Metanephros (tissue), 2 donors: ENCODE data around the gene TTC13. TPM values are rescaled to one million over a fixed set of nuclear protein-coding genes. Genes with fewer than 3 reads are reported as not detected.

Source experiments
- small RNA-seq: library from RNA; depleted of rRNA; stranded (forward); fragments of <200 nt; gene quantifications from one replicate; pipeline ENCODE3, GENCODE V24; 2014; ENCODE audit warnings: low replicate concordance
- total RNA-seq: library from RNA; depleted of rRNA; stranded (reverse); fragments of >200 nt; gene quantifications from one replicate; pipeline ENCODE4 v1.2.3, GENCODE V29; 2014

TTC13 gene
- 15.1 TPM for total RNA-seq

DNA sequence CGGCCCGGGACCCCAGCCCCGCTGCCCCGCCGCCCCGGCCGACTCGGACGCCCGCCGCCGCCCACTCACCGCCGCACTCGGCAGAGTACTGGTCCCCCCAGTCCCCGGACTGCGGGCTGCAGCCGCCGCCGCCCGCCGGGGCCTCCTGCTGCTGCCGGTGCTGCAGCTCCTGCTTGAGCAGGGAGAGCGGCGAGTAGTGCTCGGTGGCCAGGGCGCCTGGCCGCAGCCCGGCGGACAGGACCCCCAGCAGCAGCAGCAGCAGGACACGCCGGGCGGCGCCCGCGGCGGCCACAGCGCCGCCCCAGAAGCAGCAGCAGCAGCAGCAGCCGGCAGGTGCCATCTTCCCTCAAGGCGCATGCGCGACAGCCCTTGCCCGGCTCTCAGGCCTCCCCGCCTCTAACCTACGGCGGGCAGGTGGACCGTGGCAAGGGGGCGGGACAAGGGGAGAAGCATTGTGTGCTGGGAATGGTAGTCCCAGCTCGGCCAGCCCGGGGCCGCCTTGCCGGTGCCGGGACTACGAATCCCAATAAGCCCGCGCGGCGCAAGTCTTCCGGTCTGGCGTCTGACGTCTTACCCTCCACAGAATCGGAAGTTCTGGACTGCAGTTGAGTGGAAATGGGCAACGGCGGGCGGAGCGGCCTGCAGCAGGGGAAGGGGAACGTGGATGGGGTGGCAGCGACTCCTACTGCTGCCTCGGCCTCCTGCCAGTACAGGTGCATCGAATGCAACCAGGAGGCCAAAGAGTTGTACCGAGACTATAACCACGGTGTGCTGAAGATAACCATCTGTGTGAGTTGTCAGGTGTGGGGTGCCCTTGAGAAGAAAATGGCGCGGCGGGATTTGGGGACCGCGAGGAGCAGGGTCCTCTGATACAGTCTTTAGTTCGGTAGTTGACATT lies at the start of gene TTC13, which contains the start of gene ARV1:
Gene TTC13 (minus strand): TSS at position 371 of the 898 bp plus-strand sequence. CDS start 31 bp downstream, at position 340.
Gene ARV1 (plus strand): TSS at position 604 of the 898 bp plus-strand sequence. CDS start 12 bp downstream, at position 616.

GRCh38 chr1:230867903-230868735 lies 110.5 kb downstream of the TTC13 start, which contains the start of gene C1orf198:
TSS of gene C1orf198 (minus strand) at chr1:230868521. CDS start at chr1:230868512, 9 bp downstream.

Small RNA genes within 50 kb of the gene (small RNA-seq; reads per million reads assigned to genes)
- not detected for gene RN7SL837P

Other genes starting within 250 kb of the TTC13 start
- 0.29 TPM for gene CAPN9, start 231.5 kb downstream of the TTC13 start, total RNA-seq
- 80.0 TPM for gene C1orf198, start 110.3 kb downstream of the TTC13 start, total RNA-seq
- 13.4 TPM for gene ARV1, start 233 bp upstream of the TTC13 start, total RNA-seq
- gene FAM89A, start 61.4 kb upstream of the TTC13 start, total RNA-seq = 9.5 TPM
- gene TRIM67, start 183.2 kb upstream of the TTC13 start, total RNA-seq = 0.47 TPM